ENCODE results near the gene MAP4K3. TPM values are rescaled to one million over a fixed set of nuclear protein-coding genes. Genes with fewer than 3 reads are reported as not detected.

The MAP4K3 gene
- total and polyA plus RNA-seq, 9 of the 15 experiments (the other 6 are each of a cell fraction or from before 2014, with no cell fraction given) = 3.1 to 30.0 (median 16.9) TPM

DNA sequence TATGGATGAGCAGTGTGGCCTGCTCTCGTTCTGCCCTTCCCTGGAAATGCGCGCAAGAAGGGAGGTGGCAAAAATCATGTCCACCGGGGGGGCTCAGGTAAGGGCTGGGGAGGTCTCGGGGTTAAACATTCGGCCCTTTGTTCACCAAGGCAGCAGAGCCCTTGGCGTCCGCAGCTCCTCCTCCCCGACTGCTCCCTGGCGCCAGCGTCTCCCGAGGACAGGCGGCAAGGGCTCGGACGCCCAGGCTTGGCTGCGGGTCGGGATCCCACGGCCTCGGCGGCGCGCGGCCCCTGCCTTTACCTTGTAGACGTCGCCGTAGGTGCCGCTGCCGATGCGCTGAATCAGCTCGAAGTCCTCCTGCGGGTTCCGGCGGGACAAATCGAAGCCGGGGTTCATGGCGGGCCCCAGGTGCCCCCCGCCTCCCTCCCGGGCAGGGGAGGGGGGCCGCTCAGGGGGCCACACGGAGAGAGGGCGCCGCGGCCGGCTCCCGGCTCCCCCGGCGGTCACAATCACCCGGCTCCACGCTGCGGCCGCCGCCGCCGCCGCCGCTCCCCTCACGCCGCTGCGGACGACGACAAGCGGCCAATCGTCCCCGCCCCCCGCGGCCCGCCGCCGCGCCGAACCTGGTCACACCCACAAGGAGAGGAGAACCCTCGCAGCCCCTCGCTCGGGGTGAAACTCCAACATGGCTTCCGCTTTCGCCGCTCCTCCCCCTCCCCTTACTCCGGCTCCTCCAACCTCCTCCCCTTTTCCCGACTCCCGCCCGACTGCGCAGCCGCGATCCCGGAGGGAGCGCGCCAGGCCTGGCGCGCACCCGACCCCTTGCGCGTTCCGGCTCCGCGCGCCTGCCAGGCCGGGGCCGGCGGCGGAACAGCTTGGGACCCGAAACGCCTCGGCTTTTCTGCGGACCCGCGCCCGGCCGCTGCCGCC lies at the start of gene MAP4K3 (continued):
- TF ChIP-seq NCOR1 (IDR thresholded peaks at IDR 0.05) = peak; percentile 12; the same call in 1 of the 2 replicates
- TF ChIP-seq SIRT6 (IDR thresholded peaks at IDR 0.05; ENCODE audit: low read depth, low read length) = no peak
- TF ChIP-seq HDAC6 (IDR thresholded peaks at IDR 0.05; ENCODE audit: low read depth, low read length) = no peak
- TF ChIP-seq ELF1 (tag; IDR thresholded peaks at IDR 0.05) = peak; percentile 79
- TF ChIP-seq ZFP36 (IDR thresholded peaks at IDR 0.05; ENCODE audit: low read depth, low read length, partially characterized antibody) = no peak
- TF ChIP-seq ZNF324 (CRISPR knock-in tag; IDR thresholded peaks at IDR 0.05) = no peak
- TF ChIP-seq SMAD4 (CRISPR knock-in tag; conservative IDR thresholded peaks at IDR 0.05) = peak; percentile 73
- TF ChIP-seq MAFG (tag; conservative IDR thresholded peaks at IDR 0.05) = no peak
- peak; percentile 54; the same call in 1 of the 2 replicates for TF ChIP-seq C11orf30 (IDR thresholded peaks at IDR 0.05; ENCODE audit: low read depth)
- no peak for TF ChIP-seq ZFP30 (CRISPR knock-in tag; IDR thresholded peaks at IDR 0.05; ENCODE audit: borderline replicate concordance)
- TF ChIP-seq, protein P1, sequence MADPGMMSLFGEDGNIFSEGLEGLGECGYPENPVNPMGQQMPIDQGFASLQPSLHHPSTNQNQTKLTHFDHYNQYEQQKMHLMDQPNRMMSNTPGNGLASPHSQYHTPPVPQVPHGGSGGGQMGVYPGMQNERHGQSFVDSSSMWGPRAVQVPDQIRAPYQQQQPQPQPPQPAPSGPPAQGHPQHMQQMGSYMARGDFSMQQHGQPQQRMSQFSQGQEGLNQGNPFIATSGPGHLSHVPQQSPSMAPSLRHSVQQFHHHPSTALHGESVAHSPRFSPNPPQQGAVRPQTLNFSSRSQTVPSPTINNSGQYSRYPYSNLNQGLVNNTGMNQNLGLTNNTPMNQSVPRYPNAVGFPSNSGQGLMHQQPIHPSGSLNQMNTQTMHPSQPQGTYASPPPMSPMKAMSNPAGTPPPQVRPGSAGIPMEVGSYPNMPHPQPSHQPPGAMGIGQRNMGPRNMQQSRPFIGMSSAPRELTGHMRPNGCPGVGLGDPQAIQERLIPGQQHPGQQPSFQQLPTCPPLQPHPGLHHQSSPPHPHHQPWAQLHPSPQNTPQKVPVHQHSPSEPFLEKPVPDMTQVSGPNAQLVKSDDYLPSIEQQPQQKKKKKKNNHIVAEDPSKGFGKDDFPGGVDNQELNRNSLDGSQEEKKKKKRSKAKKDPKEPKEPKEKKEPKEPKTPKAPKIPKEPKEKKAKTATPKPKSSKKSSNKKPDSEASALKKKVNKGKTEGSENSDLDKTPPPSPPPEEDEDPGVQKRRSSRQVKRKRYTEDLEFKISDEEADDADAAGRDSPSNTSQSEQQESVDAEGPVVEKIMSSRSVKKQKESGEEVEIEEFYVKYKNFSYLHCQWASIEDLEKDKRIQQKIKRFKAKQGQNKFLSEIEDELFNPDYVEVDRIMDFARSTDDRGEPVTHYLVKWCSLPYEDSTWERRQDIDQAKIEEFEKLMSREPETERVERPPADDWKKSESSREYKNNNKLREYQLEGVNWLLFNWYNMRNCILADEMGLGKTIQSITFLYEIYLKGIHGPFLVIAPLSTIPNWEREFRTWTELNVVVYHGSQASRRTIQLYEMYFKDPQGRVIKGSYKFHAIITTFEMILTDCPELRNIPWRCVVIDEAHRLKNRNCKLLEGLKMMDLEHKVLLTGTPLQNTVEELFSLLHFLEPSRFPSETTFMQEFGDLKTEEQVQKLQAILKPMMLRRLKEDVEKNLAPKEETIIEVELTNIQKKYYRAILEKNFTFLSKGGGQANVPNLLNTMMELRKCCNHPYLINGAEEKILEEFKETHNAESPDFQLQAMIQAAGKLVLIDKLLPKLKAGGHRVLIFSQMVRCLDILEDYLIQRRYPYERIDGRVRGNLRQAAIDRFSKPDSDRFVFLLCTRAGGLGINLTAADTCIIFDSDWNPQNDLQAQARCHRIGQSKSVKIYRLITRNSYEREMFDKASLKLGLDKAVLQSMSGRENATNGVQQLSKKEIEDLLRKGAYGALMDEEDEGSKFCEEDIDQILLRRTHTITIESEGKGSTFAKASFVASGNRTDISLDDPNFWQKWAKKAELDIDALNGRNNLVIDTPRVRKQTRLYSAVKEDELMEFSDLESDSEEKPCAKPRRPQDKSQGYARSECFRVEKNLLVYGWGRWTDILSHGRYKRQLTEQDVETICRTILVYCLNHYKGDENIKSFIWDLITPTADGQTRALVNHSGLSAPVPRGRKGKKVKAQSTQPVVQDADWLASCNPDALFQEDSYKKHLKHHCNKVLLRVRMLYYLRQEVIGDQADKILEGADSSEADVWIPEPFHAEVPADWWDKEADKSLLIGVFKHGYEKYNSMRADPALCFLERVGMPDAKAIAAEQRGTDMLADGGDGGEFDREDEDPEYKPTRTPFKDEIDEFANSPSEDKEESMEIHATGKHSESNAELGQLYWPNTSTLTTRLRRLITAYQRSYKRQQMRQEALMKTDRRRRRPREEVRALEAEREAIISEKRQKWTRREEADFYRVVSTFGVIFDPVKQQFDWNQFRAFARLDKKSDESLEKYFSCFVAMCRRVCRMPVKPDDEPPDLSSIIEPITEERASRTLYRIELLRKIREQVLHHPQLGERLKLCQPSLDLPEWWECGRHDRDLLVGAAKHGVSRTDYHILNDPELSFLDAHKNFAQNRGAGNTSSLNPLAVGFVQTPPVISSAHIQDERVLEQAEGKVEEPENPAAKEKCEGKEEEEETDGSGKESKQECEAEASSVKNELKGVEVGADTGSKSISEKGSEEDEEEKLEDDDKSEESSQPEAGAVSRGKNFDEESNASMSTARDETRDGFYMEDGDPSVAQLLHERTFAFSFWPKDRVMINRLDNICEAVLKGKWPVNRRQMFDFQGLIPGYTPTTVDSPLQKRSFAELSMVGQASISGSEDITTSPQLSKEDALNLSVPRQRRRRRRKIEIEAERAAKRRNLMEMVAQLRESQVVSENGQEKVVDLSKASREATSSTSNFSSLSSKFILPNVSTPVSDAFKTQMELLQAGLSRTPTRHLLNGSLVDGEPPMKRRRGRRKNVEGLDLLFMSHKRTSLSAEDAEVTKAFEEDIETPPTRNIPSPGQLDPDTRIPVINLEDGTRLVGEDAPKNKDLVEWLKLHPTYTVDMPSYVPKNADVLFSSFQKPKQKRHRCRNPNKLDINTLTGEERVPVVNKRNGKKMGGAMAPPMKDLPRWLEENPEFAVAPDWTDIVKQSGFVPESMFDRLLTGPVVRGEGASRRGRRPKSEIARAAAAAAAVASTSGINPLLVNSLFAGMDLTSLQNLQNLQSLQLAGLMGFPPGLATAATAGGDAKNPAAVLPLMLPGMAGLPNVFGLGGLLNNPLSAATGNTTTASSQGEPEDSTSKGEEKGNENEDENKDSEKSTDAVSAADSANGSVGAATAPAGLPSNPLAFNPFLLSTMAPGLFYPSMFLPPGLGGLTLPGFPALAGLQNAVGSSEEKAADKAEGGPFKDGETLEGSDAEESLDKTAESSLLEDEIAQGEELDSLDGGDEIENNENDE (IDR thresholded peaks at IDR 0.05; ENCODE audit: low read depth, low read length) = no peak
- TF ChIP-seq HSF4 (CRISPR knock-in tag; IDR thresholded peaks at IDR 0.05; ENCODE audit: borderline replicate concordance) = no peak
- peak; percentile 79 for TF ChIP-seq CTBP1 (IDR thresholded peaks at IDR 0.05; ENCODE audit: borderline replicate concordance)
